Hematopoietic multipotent progenitor cell (in vitro differentiated cells): ENCODE measurements around the gene ACAP2. TPM values are rescaled to one million over a fixed set of nuclear protein-coding genes. Genes with fewer than 3 reads are reported as not detected.
"Not testable (repeated sequence)": the region's sequence is repeated elsewhere in the genome, so short reads cannot be mapped to it uniquely, and the experiment has no call there.

Experiments used
- DNase-seq, 3 donors: peaks; one replicate each; pipeline ENCODE4 v3.0.0-alpha.2; 2011 to 2015; ENCODE audit warnings: low read depth in 2 of 3, low spot score in 2 of 3
- total RNA-seq: library from RNA; depleted of rRNA; stranded (reverse); fragments of >200 nt; gene quantifications from one replicate; pipeline ENCODE4 v1.2.3, GENCODE V29; 2012

Gene ACAP2
- total RNA-seq, 1 donor: 34.7 TPM

DNA sequence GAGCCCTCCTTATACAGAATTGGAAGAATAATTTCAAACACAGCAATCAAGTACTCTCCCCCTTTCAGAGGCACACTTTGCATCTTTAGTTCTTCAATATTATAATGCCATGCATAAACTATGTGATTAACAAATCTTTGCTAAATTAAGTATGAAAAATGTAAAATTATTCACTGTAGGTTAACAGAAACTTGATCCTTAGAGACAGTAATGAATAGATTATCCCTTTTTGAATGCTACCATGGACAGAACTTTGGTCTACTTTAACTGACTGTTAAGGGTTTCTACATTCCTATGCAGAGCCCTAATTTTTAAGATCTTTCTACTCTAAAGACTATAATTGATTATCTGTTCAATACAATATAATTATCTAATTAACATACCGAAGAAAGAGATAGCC, 146.2 kb downstream of the ACAP2 start:
- DNase-seq: no peak

DNA sequence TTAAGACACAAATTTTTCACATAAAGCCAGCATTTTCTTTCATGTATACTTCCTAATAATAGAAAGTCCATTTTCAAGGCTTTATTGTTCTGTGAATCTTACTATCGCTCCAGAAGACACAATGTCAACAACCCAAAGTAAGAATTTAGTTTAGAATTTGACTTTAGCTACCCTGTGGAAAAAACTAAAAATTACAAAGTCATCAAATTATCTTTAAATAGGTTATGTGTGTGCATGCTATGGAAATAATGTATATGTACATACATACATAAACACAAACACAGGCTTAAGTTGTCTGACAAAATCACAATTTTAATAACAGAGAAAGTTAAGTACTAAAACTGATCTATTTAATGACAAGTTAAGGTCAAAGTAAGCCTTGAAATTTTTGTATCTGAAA, 151.7 kb downstream of the ACAP2 start:
- no peak for DNase-seq

DNA sequence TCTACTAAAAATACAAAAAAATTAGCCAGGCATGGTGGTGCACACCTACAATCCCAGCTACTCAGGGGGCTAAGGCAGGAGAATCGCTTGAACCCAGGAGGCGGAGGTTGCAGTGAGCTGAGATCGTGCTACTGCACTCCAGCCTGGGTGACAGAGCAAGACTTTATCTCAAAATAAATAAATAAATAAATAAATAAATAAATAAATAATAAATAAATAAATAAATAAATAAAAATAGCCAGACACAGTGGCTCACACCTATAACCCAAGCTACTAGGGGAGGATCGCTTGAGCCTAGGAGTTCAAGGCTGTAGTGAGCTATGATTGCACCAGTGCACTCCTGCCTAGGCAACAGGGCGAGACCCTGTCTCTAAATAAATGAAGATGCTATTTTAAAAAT, 152.2 kb downstream of the ACAP2 start:
- DNase-seq: not testable (repeated sequence)

DNA sequence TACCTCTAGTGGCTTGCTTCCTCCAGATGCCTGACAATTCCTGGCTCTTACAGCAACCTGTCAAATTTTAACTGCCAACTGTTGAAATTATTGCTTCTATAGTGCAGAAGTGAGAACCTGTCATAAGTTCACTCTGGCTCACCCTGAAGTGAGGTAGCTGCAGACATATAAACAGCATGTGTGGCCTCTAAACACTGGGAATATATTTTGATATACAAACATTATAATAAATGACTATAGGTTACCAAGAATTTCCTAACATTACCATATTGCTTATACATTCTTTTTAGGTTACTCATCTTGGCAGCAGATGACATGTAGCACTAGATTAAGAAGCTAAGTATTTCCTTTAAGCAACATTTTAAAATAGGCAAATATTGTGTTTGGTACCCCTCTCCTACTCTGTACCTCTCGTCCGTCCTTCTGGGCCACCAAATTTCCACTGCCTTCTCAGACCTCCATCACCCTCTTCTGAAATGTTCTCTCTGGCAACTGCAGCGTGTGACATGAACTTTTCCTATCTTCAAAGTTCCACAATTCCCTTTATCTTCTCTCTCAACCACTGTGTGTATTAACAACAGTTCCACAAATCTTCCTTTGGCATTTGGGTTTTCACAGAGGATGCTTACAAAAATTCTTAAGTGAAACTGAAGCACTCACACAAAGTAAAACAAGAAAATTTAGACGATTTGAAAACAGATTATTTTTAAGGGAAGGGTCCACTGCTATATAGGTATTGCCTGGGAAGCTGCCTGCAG, 156.5 kb downstream of the ACAP2 start:
- no peak for DNase-seq

DNA sequence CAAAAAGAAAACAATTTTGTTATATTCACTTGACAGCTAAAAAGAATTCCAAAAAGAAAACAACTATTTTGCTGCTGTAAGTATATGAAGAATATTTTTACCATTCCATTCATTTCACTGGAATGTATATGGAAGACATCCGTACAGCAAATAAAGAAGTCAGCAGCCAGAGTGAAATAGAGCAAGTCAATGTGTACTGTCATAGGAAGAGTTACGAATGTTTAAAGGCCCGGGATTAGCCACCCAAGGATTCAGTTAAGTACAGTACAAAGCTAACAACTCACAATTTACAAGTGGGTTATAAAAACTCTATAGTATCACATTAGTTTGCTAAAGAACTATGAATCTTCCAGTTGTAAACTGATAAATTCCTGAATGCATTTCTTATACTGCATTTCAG, 157.4 kb downstream of the ACAP2 start:
- DNase-seq: no peak

DNA sequence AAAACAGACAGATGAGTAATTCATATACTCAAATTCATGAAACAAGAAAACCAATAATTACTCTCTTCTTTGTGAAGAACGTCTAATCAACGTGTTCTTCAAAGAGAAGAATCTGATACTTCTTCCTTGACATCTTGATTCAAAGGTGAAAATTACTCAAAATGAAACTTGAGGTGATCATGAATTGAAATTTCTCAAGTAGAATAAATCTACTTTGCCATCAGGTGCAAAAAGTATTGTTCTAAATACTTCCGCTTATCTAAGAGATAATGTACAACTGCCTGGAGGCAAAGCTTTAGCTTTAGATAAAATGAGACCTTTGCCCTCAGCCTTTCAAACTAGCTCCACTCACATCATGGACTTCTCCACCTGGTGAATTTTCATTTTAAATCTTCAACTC, 158.0 kb downstream of the ACAP2 start:
- no peak for DNase-seq

DNA sequence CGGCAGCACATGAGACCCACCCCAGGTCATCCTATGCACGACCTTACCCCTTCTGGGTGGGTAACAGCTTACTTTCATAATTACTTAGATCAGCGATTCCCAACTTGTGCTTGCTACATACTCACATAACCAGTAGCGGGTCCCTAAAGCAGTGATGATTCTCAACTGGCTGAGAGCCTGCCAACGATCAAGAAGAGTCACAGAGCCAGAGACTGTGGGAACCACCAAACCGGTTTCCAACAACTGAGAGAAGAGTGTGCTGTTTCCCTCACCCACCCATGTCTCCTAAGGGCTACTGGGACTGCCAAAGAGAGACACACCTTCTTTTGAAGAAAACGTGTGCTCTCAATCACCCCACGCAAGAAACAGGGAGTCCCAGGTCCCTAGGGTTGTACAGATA, 159.9 kb downstream of the ACAP2 start:
- no peak for DNase-seq

DNA sequence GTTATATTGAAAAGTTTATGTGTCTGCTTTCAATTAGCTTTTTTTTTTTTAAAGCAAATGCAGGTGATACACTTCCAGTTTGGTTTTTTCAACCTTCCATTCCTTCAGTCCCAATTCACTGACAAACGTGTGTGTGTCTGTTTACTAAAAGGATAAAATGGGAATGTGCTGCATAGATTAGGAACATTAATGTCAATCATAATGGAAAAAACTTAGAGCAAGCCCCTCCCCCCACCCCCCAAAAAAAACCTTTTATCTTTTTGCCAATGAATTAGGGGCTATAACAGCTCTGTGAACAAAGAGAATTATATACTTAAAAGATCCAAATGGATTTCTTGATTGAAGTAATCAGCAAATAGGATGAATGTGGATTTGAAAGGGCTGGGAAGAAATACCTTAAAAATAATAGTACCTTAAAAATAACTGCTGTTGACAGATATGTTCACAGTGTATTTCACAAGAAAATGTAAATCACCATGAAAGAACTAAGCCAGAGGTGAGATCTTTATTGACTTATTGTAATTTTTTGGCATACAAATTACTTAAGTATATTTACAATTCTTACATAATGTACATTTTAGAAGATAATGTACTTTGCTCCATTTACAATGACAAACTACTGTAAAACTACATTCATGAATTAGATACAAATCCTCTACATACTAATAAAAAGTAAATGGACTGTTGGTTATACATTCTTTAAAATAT, 168.4 kb downstream of the ACAP2 start:
- DNase-seq: no peak

DNA sequence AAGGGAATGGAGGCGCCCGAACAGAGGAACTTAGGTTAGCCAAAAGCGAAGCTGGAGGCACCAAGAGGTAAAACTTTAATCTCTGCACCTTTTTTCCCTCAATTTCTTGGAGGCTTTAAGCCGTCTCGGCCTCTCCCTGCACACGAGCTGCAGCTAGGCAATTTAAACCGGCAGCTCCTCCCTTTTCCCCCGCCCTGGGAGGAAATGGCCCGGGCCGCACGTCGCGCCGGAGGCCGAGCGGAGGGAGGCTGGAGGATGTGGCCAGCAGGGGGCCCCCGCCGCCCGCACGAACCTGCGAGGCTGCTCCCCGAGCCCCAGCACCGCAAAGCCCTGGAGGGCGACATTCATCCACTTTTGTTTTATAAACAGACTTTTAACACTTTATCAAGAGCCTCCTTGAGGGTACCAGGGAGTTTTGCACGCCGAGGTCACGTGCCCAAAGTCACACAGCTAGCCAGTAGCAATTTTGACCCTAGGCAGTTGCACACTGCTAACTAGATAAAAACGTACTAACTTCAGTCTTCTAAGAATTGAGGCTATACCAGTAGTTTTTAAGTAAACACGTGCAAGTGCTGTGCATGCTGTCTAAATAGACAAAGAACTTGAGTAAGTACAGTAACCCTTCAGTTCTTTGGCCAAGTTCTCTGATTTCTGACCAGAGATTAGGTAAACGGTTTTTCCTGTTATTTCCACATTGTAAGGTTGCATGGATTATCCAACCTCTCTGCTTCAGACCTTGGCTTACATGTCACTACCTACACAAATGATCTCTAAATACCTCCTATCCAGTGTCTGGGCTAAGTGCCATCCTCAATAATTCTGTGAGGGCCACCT, 171.2 kb downstream of the ACAP2 start:
- DNase-seq: peak; percentile 73 to 93 (median 89)

DNA sequence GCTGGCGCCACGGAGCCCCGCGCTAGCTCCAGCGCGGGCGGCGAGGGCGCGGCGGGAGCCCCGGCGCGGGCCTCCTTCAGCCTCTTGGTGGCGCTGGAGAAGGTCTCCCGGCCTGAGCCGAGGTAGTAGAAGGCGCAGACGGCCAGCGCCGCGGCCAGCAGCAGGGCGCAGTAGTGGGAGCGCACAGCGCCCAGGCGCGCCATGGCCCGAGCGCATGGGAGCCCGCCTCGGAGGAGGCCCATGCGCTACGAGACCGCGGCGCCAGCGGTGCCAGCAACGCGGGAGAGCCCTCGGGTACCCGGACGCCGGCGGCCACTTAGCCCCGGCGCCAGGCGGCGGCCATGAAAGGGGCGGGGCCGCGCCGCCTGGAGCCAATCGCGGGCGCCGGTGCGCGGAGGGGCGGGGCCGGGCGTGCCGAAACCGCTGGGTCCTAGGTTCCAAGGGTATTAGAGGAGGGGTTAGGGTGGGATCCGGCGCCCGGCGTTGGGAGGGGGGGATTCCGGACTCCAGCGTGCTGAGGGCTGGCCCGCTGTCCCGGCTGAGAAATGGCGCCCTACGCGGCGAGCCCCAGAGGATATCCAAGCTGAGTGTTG, 171.9 kb downstream of the ACAP2 start, which contains the start of gene XXYLT1:
XXYLT1 (minus strand) TSS at position 343 of the 593 bp plus-strand sequence; CDS start at position 242, 101 bp downstream.
- peak; percentile 85 to 93 (median 86) for DNase-seq

DNA sequence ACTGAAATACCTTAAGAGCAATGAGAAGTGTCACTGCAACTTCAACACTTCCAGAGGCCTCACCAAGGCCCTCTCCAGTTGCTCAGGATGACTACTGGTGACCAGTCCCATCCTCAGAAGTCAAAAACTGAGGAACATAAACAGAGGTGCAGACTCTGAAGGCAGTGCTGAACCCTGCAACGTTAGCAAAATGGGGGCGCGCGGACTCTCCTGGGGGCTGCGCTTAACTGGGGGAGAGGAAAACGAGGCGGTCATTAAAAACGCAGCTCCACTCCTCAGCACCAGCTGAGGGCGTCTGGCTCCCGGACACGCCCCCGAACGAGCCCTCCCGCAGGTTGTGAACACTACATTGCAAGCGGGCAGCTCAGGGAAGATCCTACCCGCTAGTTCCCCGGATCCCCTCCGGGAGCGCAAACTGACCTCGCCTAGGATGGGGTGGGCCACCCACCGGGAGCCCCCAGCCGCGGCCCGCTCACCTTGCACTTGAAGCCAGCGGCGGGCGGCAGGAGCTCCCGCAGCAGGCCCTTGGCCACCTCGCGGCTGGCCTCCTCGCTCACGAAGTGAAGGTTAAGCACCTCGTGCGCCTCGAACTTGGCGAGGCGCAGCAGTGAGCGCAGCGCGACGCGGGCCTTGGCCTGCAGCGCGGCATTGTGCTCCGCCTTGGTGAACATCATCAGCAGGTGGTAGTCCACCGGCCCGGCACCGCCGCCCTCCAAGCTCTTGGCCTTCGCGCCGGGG, 172.6 kb downstream of the ACAP2 start:
- DNase-seq: peak in 2 of 3 donors; percentile 44 to 47

DNA sequence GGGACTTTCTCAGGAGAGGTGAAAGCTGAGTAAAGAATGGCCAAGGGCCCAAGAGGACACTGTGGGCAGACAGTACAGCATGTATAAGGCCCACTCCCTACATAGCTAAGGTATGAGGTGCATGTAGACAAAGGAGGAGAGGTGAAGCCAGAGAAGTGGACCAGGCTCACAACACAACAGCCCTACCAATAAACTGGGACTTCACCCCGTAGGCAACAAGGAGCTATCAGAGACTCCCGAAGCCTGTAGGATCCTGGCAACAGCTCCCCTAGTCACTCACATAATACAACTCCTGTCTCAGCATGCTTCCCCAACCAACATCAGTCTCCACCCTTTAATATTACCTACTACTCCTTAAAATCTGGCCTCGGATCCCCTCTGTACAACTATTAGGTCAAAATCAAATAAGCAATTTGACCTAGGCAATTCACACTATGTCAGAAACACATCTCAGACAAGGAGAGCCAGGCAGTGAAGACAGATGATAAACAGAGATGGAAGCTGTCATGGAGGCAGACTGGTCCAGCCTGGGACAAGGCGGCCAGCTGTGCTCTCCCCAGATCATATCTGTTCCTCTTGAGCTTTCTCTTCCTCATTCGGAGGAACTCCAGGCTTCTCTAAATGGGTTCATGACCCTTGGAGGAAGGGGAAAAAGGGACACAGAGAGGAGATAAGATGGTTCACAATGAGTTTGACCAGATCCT, 173.3 kb downstream of the ACAP2 start:
- DNase-seq: no peak

DNA sequence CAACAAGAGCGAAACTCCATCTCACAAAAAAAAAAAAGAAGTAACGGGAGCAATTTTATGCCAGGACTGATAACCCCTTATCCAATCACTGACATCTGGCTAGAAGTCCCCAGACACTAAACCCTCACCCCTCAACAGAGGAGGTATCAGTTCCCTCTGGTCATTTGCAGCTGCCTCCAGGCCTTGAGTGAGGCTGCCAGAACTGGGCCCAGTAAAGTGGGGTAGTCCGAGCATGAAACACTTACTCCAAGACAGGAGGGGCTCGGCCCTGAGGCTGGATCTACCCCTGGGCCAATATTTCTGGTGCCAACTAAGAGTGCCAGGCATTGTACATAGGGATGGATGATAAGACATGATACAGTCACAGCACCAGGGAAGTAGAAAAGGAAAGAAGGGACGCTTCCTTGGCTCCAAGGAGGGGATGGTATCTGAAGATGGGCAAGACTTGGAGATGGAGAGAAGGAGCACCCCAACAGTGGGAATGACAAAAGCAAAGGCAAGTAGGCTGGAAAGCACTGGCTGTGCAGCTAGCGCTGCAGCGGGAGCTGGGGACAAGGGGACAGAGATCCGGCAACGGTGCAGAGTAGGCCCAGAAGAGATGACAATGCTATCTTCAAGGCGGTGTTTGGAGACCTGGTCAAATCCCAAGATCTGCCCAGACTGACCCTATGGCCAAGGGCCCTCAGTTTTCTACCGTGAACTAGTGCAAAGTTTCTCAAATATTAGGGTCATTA, 174.1 kb downstream of the ACAP2 start:
- no peak for DNase-seq

DNA sequence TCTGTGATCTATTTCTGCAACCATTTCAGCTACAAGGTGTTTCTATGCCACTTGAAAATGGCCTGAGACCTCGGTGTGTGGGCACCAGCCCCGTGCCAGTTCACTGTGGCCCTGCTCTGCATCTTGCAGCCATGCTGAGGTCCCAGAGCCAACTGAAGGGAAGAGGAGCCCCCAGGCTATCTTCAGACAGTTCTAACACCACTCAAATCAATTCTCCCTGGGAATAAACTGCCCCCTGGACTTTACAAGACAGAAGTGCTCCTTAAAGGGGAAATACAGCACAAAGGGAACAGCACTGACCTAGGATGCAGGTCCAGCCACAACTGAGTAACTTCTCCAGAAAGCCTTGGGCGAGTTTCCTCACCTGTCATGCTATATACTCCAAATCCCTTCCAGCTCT, 175.7 kb downstream of the ACAP2 start:
- DNase-seq: no peak

DNA sequence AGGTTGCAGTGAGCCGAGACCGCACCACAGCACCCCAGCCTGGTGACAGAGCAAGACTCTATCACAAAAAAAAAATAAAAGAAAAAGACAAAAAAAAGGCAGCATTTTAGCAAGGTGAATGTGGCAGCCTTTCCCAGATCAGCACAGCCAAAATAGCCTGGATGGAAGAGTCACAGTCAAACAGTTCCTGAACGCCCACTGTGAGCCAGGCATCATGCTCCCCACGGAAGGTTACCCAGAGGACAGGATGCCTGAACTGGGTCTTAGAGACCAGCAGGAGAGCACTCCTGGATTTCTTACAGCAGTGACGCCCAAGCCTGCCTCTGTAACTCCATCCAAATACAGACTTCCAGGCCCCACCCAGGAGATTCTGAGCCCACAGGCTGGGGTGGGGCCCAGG, 176.4 kb downstream of the ACAP2 start:
- DNase-seq: no peak

DNA sequence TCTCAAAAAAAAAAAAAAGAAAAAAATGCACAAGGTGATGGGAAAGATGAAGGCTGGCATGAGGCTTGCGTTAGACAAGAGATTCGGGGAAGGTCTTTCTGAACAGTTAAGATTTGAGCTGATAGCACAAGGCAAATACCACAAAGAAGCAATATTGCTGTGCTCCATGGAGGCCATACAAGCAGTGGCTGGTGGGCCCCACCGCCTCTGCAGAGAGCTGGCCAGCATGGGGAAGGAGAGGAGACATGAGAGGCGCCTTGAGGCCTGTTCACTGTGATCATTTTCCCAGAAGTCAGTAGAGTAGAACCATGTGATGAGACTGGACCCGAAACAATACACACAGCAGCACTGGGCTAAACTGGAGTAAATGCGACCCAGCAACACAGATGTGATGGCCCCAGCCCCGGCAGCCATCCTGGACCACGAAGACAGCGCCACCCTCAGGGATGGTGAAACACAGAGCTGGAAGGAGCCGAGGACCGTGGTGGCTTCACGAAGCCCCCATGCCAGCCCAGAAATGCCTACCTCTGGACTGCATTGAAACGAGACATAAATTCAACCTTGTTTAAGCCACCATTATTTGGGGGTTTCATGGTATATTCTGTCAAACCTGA, 177.3 kb downstream of the ACAP2 start:
- no peak for DNase-seq

DNA sequence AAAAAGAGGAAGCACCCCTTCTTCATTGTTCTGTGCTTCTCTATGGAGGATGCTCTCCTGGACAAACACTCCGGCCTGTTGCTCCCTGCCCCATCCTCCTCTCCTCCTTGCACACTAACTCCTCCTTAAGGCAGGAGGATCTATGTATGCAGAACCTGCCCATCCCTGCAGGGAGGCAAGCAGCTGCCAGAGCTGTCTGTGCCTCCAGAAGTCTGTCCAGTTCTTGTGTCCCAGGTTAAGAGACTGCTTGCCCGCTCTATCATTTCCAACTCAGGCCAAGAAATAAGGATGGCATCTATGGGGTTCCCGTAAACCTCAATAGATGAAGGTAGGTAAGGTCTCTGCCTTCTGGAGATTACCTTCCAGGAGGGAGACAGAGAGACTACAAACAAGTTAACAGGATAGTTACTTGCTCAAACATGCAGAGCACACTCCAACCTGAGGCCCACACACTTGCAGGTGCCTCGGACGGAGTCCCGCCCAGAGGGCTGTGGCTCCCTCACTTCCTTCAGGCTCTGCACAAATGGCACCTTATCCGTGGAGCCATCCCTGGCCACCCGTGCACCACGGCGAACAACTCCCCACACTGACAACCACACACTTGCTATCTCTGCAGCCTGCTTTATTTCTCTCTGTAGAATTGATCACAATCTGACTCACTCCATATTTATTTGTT, 178.8 kb downstream of the ACAP2 start:
- no peak for DNase-seq
